C4-2B (cell line): ENCODE data around the gene CDA.

Experiments
- ZFX ChIP-seq: fragments of 450-650 bp; IDR thresholded peaks from 2 replicates; pipeline ENCODE4 v1.6.1; 2017
- TF ChIP-seq, protein P1 (sequence below): fragments of 450-650 bp; conservative IDR thresholded peaks from 2 replicates; pipeline ENCODE4 v1.5.1; 2017; ENCODE audit warnings: mild to moderate bottlenecking

DNA sequence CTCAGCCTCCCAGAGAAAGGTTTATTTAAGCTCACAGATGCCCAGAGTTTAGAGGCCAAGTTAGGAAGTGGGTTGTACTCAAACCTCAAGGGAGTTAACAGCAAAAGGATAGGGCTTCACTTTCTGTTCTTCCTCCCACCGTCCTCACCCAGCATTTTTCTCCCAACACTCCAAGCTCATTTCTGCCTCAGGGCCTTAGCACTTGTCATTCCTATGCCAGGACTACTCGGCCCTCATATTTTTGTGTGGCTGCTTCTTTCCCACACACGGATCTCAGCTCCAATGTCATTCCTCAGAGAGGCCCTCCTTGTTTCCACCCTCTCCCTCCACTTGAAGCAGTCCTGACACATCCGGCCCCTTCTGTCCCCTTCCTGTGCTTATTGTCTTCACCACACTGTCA lies 23.7 kb upstream of the CDA start:
- TF ChIP-seq, protein P1, sequence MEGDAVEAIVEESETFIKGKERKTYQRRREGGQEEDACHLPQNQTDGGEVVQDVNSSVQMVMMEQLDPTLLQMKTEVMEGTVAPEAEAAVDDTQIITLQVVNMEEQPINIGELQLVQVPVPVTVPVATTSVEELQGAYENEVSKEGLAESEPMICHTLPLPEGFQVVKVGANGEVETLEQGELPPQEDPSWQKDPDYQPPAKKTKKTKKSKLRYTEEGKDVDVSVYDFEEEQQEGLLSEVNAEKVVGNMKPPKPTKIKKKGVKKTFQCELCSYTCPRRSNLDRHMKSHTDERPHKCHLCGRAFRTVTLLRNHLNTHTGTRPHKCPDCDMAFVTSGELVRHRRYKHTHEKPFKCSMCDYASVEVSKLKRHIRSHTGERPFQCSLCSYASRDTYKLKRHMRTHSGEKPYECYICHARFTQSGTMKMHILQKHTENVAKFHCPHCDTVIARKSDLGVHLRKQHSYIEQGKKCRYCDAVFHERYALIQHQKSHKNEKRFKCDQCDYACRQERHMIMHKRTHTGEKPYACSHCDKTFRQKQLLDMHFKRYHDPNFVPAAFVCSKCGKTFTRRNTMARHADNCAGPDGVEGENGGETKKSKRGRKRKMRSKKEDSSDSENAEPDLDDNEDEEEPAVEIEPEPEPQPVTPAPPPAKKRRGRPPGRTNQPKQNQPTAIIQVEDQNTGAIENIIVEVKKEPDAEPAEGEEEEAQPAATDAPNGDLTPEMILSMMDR = no peak
- no peak for TF ChIP-seq ZFX
